LNCaP clone FGC (cell line): ENCODE results near the gene GABPB2.
"Not testable (repeated sequence)": the region's sequence is repeated elsewhere in the genome, so short reads cannot be mapped to it uniquely, and the experiment has no call there.

Source experiments
- DNase-seq: peaks from one replicate; pipeline ENCODE4 v3.0.0-alpha.2; 2011; ENCODE audit warnings: low read depth
- H3K4me3 ChIP-seq: 2 replicates; pipeline ENCODE4 v1.5.1; 2011; ENCODE audit warnings: mild to moderate bottlenecking, low read depth, low read length, control low read depth
- TF ChIP-seq, protein P1 (sequence below): IDR thresholded peaks from 2 replicates; pipeline ENCODE4 v1.5.1; 2012; ENCODE audit warnings: mild to moderate bottlenecking; ENCODE audit not compliant: control insufficient read depth, insufficient read depth; ENCODE audit errors: extremely low read depth

The GABPB2 gene

DNA sequence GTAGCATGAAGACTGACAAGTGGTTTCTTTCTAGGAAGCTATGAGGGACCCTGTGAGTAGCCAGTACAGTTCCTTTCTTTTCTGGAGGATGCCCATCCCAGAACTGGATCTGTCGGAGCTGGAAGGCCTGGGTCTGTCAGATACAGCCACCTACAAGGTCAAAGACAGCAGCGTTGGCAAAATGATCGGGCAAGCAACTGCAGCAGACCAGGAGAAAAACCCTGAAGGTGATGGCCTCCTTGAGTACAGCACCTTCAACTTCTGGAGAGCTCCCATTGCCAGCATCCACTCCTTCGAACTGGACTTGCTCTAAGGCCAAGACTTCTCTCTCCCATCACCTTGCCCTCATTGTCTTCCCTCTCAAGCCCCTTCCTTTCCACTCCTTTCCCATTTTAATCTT is 3.4 kb upstream of the GABPB2 start:
- no peak for DNase-seq
- H3K4me3 ChIP-seq = no peak overlapping the region
- TF ChIP-seq, protein P1, sequence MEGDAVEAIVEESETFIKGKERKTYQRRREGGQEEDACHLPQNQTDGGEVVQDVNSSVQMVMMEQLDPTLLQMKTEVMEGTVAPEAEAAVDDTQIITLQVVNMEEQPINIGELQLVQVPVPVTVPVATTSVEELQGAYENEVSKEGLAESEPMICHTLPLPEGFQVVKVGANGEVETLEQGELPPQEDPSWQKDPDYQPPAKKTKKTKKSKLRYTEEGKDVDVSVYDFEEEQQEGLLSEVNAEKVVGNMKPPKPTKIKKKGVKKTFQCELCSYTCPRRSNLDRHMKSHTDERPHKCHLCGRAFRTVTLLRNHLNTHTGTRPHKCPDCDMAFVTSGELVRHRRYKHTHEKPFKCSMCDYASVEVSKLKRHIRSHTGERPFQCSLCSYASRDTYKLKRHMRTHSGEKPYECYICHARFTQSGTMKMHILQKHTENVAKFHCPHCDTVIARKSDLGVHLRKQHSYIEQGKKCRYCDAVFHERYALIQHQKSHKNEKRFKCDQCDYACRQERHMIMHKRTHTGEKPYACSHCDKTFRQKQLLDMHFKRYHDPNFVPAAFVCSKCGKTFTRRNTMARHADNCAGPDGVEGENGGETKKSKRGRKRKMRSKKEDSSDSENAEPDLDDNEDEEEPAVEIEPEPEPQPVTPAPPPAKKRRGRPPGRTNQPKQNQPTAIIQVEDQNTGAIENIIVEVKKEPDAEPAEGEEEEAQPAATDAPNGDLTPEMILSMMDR = no peak

DNA sequence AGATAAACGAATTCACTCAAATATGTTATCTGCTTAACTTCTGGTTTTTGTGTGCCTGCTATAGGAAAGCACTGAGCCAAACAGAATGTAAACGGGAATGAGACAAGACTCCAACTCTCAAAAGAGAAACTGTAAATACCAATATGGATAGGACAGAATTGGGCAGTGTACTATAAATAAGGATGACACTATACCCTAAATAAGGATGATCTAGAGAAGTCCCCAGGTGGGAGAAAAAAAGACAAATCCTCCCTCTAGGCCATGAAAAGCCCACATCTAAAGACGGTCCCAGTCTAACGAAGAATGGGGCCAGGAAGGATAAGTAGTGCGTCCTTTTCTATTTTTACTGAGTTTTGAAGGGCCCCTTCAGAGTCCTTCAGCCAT is 1.5 kb upstream of the GABPB2 start:
- TF ChIP-seq, protein P1 = no peak
- DNase-seq = no peak
- H3K4me3 ChIP-seq = no peak overlapping the region

DNA sequence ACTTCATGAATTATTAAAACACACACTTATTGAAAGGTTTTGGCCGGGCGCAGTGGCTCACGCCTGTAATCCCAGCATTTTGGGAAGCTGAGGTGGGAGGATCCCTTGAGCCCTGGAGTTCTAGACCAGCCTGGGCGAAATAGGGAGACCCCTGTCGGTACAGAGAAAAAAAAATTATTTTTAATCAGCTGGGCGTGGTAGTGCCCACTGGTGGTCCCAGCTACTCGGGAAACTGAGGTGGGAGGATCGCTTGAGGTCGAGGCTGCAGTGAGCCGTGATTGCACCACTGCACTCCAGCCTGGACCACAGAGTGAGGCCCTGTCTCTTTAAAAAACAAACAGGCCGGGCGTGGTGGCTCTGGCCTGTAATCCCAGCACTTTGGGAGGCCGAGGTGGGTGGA is 1.7 kb downstream of the GABPB2 start:
- TF ChIP-seq, protein P1 = no peak
- no peak overlapping the region for H3K4me3 ChIP-seq
- DNase-seq = no peak

DNA sequence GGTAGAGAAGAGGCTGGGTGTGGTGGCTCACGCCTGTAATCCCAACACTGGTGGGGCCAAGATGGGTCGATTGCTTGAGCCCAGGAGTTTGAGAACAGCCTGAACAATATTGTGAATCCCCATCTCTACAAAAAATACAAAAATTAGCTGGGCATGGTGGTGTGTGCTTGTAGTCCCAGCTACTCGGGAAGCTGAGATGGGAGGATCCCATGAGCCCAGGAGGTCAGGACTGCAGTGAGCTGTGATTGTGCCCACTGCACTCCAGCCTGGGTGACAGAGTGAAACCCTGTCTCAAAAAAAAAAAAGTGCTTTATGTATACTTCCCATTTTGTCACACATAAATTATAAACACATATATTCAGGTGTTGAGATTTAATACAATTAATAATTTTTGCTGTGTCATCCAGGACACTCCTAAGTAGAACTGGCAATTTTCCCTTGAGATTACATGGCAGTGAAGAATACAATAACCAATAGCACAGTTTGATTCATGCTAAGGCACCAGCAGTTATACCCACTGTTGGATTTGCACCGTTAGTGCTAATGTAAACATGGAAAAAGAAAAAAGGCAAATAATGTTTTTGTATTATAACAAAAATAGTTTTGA is 15.5 kb downstream of the GABPB2 start:
- TF ChIP-seq, protein P1 = no peak

DNA sequence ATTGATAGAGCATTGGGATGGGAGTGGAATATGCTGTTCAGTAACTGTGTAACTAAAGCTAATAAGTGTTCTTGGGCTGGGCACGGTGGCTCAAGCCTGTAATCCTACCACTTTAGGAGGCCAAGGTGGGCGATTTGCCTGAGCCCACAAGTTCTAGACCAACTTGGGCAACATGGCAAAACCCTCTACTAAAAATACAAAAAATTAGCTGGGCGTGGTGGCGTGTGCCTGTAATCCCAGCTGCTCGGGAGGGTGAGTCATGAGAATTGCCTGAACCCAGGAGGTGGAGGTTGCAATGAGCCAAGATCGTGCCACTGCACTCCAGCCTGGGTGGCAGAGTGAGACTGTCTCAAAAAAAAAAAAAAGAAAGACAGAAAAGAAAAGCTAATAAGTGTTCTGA is 26.9 kb downstream of the GABPB2 start:
- not testable (repeated sequence) for DNase-seq, H3K4me3 ChIP-seq

More for the DNA sequence above, 15.5 kb downstream of the GABPB2 start:
- H3K4me3 ChIP-seq = no peak overlapping the region
- no peak for DNase-seq

DNA sequence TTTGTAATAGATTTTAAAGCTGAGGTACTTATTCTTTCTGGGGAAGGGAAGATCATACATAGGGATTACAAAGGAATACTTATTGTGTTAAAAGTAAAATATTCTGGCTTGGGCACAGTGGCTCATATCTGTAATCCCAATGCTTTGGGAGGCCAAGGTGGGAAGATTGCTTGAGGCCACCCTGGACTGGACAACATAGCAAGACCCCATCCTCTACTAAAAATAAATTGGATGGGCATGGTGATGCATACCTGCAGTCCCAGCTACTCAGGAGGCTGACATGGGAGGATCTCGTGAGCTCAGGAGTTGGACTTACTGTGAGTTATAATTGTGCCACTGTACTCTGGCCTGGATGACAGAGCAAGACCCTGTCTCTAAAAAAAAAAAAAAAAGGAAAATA is 27.6 kb downstream of the GABPB2 start:
- DNase-seq = no peak
- TF ChIP-seq, protein P1 = no peak
- H3K4me3 ChIP-seq = no peak overlapping the region

DNA sequence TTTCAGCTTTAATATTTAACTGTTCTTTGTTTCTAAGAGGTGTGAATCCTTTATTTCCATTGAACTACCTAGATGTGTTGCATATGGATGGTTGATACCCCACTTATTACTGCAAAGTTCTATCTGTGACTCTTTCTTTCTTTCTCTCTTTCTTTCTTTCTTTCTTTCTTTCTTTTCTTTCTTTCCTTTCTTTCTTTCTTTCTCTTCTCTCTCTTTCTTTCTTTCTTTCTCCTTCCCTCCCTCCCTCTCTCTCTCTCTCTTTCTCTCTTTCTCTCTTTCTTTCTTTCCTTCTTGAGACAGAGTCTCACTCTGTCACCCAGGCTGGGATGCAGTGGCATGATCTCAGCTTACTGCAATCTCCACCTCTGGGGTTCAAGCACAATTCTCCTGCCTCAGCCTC is 34.1 kb downstream of the GABPB2 start:
- TF ChIP-seq, protein P1 = no peak
- no peak overlapping the region for H3K4me3 ChIP-seq
- no peak for DNase-seq
